Measurements from ENCODE around the gene NFIA. TPM values are rescaled to one million over a fixed set of nuclear protein-coding genes. Genes with fewer than 3 reads are reported as not detected.

The NFIA gene
- total RNA-seq, 1 experiment from 2014 or later: 12.7 TPM

- ATAC-seq (no peak), DNase-seq (no peak)
- CTCF ChIA-PET: no interaction called here
- no peaks in the 10 kb centered on the region for H3K27me3 ChIP-seq (ENCODE audit: low read length)
- POLR2A ChIA-PET (ENCODE audit: unreplicated experiment): no interaction called here
- H3K9me2 ChIP-seq (replicated peaks; ENCODE audit: low read length): no peaks in the 10 kb centered on the region
- no peaks in the 10 kb centered on the region for H3F3A ChIP-seq (ENCODE audit: low read length, unreplicated experiment)
- H3K4me3 ChIP-seq (ENCODE audit: low read length): no peak overlapping the region
- H3K4me2 ChIP-seq (ENCODE audit: low read length): no peak overlapping the region
- TF ChIP-seq EZH2phosphoT487 (IDR thresholded peaks at IDR 0.05; ENCODE audit: borderline replicate concordance, low read length) (no peak), EZH2 (IDR thresholded peaks at IDR 0.05; ENCODE audit: low read length, unreplicated experiment) (no peak), CTCF (conservative IDR thresholded peaks at IDR 0.05; ENCODE audit: low read depth, low read length) (no peak)
- intact Hi-C loops (cut with micrococcal nuclease): no loop called here
- no peaks in the 10 kb centered on the region for H3K9me3 ChIP-seq (ENCODE audit: low read length)
- no peaks in the 10 kb centered on the region for H3K79me2 ChIP-seq (ENCODE audit: low read length)
- no peak overlapping the region for H3K27ac ChIP-seq (ENCODE audit: low read length)
- H3K9ac ChIP-seq (ENCODE audit: low read length): no peak overlapping the region
- H3K4me1 ChIP-seq (ENCODE audit: insufficient read depth, low read length): no peaks in the 10 kb centered on the region
- H2AFZ ChIP-seq (ENCODE audit: low read length): no peak overlapping the region
- no peaks in the 10 kb centered on the region for H3K36me3 ChIP-seq (ENCODE audit: low read depth, low read length)
- H4K20me1 ChIP-seq (ENCODE audit: low read length): no peaks in the 10 kb centered on the region
- no TSS peak for BruUV-seq (replicated peaks)
Measured at GRCh38 chr1:61389194-61389925, 307.0 kb downstream of the NFIA start.

GRCh38 chr1:61389926-61390845 lies 307.8 kb downstream of the NFIA start:
- Histone ChIP-seq H3K4me3 (ENCODE audit: low read length) (no peak overlapping the region), H3K27me3 (ENCODE audit: low read length) (no peaks in the 10 kb centered on the region), H2AFZ (ENCODE audit: low read length) (no peak overlapping the region), H3K9me3 (ENCODE audit: low read length) (no peaks in the 10 kb centered on the region), H3K27ac (ENCODE audit: low read length) (no peak overlapping the region), H3K36me3 (ENCODE audit: low read depth, low read length) (no peaks in the 10 kb centered on the region), H3K4me2 (ENCODE audit: low read length) (no peak overlapping the region), H3K4me1 (ENCODE audit: insufficient read depth, low read length) (no peaks in the 10 kb centered on the region), H4K20me1 (ENCODE audit: low read length) (no peaks in the 10 kb centered on the region), H3K9me2 (replicated peaks; ENCODE audit: low read length) (no peaks in the 10 kb centered on the region), H3F3A (ENCODE audit: low read length, unreplicated experiment) (no peaks in the 10 kb centered on the region), H3K79me2 (ENCODE audit: low read length) (no peaks in the 10 kb centered on the region), H3K9ac (ENCODE audit: low read length) (no peak overlapping the region)
- ATAC-seq (0 out of 2 replicates have a peak, but pooled peaks have one; percentile 15), DNase-seq (peak; percentile 5)
- POLR2A ChIA-PET (ENCODE audit: unreplicated experiment): no interaction called here
- TF ChIP-seq EZH2phosphoT487 (IDR thresholded peaks at IDR 0.05; ENCODE audit: borderline replicate concordance, low read length) (no peak), EZH2 (IDR thresholded peaks at IDR 0.05; ENCODE audit: low read length, unreplicated experiment) (no peak), CTCF (conservative IDR thresholded peaks at IDR 0.05; ENCODE audit: low read depth, low read length) (no peak)
- CTCF ChIA-PET: no interaction called here
- BruUV-seq (replicated peaks): no TSS peak
- intact Hi-C loops (cut with micrococcal nuclease): no loop called here

All from PC-3 (cell line).